Peyer's patch (tissue), 4 donors: ENCODE results near the gene SPDYC.
"Not testable (repeated sequence)": the region's sequence is repeated elsewhere in the genome, so short reads cannot be mapped to it uniquely, and the experiment has no call there.

Experiments
- POLR2A ChIP-seq, 2 donors: fragments of 450-650 bp; IDR thresholded peaks; one replicate each; pipeline ENCODE4 v1.5.1; 2017; ENCODE audit warnings: antibody characterized with exemption in 2 of 2, mild to moderate bottlenecking in 2 of 2, moderate library complexity in 2 of 2
- TF ChIP-seq, protein P1 (sequence below), 6 experiments: fragments of 450-650 bp in 4 of 6; fragments of 200-600 bp in 2 of 6; sonication (generic) in 1 of 6; IDR thresholded peaks; one replicate each; pipeline ENCODE4 v1.5.1; 2017 to 2019; ENCODE audit warnings: antibody characterized with exemption in 6 of 6, mild to moderate bottlenecking in 3 of 6, moderate library complexity in 1 of 6

DNA sequence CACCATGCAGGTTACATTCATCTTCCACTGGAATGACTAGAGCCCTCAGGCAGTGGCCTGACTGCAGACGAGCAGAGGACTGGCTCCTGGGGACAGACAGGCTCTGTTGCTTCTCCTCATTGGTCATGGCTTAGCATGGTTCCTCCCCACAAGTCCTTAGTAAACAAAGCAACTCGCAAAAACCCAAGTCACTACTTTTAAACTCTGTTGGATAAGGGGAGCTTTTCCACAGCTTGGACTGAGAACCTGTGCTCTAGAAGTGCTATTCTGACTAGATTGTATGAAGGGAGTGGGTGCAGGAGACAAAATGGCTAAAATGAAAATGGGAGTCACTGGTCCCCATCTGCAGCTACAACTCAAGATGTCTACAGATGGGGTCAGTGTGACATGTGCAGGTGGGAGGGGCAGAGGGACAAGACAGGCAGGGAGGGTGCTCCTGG, 4.6 kb downstream of the SPDYC start:
- TF ChIP-seq, protein P1, sequence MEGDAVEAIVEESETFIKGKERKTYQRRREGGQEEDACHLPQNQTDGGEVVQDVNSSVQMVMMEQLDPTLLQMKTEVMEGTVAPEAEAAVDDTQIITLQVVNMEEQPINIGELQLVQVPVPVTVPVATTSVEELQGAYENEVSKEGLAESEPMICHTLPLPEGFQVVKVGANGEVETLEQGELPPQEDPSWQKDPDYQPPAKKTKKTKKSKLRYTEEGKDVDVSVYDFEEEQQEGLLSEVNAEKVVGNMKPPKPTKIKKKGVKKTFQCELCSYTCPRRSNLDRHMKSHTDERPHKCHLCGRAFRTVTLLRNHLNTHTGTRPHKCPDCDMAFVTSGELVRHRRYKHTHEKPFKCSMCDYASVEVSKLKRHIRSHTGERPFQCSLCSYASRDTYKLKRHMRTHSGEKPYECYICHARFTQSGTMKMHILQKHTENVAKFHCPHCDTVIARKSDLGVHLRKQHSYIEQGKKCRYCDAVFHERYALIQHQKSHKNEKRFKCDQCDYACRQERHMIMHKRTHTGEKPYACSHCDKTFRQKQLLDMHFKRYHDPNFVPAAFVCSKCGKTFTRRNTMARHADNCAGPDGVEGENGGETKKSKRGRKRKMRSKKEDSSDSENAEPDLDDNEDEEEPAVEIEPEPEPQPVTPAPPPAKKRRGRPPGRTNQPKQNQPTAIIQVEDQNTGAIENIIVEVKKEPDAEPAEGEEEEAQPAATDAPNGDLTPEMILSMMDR (IDR thresholded peaks at IDR 0.05): not testable (repeated sequence)
- TF ChIP-seq POLR2A (IDR thresholded peaks at IDR 0.05): not testable (repeated sequence)
